Motor neuron (in vitro differentiated cells): ENCODE data around the gene EML1. TPM values are rescaled to one million over a fixed set of nuclear protein-coding genes. Genes with fewer than 3 reads are reported as not detected.

ENCODE experiments used
- ATAC-seq, 8 experiments: fragments of 200-7000 bp; cut with Tn5 transposase; replicated peaks in 6 of 8; 2 replicates each; pipeline ENCODE4 v1.8.0; 2021; ENCODE audit warnings: mild to moderate bottlenecking in 8 of 8, moderate library complexity in 8 of 8
- H3K27ac ChIP-seq, 2 donors: fragments of 250-450 bp; sonication (Bioruptor Pico); 2 replicates each; pipeline ENCODE4 v1.9.0; 2021; ENCODE audit warnings: antibody characterized with exemption in 2 of 2, mild to moderate bottlenecking in 2 of 2, moderate library complexity in 1 of 2
- H3K4me1 ChIP-seq, 2 donors: fragments of 250-450 bp; sonication (Bioruptor Pico); replicated peaks in 1 of 2; 2 replicates each; pipeline ENCODE4 v1.6.1; 2021; ENCODE audit warnings: antibody characterized with exemption in 2 of 2, mild to moderate bottlenecking in 2 of 2, moderate library complexity in 1 of 2
- H3K4me3 ChIP-seq, 5 donors: fragments of 250-450 bp; sonication (Bioruptor Pico); 2 replicates each; pipeline ENCODE4 v1.9.0; 2021; ENCODE audit warnings: antibody characterized with exemption in 5 of 5, mild to moderate bottlenecking in 5 of 5, moderate library complexity in 4 of 5
- WGBS, 10 experiments: fragments of 450-650 bp; shearing (Covaris generic); methylation state at CpG; one replicate each; pipeline ENCODE4 v1.0.0; 2022; 5-methylcytosine and 5-hydroxymethylcytosine counted together
- in situ Hi-C, 9 experiments: fragments of 400-800 bp; cut with MboI; loops; one replicate each; pipeline ENCODE4 v1.15.0; 2021; ENCODE audit warnings: low sequenced_read_pairs in 9 of 9, low pct_unique_long_range_greater_than_20kb in 2 of 9; ENCODE audit not compliant: unreplicated experiment in 9 of 9
- total RNA-seq, 8 experiments: library from RNA; unstranded; fragments of 300-600 nt; gene quantifications; 2 replicates each; pipeline versions ENCODE4 v1.2.3 to v1.2.4, GENCODE V29; 2022

EML1 gene
- total RNA-seq, 8 experiments from 2014 or later: 15.1 to 86.6 (median 25.5) TPM

GRCh38 chr14:99750746-99751450, 42.3 kb upstream of the EML1 start:
- WGBS, 10 experiments: 80 to 100% (median 89%) methylated on average over 1 to 6 of the region's 11 CpGs; no CpG with 5 or more reads in 2 of the 10 experiments
- no peak for ATAC-seq
- peaks cover 38 to 51% of the 10 kb centered on the region in 2 donors for H3K4me1 ChIP-seq
- no peak overlapping the region for H3K27ac ChIP-seq
- no peak overlapping the region for H3K4me3 ChIP-seq
- in situ Hi-C loops: no loop called here

DNA sequence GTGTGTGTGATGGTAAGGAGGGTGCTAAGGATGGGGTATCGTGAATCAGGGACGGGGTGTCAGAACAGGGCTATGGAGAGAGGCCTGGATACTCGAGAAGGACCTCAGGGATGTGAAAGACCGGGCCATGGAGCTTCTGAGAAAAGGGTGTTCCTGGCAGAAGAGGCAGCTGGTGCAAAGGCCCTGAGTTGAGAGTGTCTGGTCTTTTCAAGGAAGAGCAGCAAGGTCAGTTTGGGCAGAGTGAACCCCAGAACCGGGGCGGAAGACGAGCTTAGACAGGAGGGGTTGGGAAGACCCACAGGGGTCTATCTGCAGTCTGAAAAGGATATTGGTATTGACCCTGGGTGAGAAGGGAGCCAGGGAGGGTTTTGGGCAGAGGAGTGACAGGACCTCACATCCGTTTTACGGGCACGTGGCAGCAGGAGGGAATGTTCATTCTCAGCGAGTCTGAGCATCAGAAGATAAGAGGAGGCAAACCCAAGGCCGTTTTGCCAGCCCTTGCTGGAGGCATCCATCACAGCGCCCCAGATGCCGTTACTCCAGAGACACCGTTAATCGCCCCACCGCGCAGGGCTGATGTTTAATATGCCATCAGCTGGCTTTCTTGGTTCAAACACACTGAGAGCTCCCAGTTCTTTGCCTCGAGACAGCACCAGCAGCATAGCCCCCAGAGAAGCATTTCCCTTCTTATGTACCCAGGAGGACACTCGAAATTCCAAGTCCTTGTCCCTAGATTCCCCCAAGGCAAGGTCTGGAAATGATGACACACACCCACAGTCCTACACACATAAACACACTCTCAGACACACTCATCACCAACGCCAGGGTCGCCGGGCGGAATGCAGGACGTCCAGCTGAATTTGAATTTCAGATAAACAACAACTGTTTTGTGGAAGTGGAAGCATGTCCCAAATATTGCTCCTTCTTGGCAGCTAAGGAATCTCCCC, 41.4 kb upstream of the EML1 start:
- no peak overlapping the region for H3K4me3 ChIP-seq
- H3K27ac ChIP-seq: peak overlapping the region; percentile 5
- H3K4me1 ChIP-seq: peaks cover 33 to 51% of the 10 kb centered on the region in 2 donors
- 40 to 85% (median 65%) methylated on average over 1 to 14 of the region's 25 CpGs; no CpG with 5 or more reads in 1 of the 10 experiments for WGBS, 10 experiments
- in situ Hi-C loops: no loop called here
- ATAC-seq: peak in 5 of 8 experiments; percentile 6 to 17 (median 10)

DNA sequence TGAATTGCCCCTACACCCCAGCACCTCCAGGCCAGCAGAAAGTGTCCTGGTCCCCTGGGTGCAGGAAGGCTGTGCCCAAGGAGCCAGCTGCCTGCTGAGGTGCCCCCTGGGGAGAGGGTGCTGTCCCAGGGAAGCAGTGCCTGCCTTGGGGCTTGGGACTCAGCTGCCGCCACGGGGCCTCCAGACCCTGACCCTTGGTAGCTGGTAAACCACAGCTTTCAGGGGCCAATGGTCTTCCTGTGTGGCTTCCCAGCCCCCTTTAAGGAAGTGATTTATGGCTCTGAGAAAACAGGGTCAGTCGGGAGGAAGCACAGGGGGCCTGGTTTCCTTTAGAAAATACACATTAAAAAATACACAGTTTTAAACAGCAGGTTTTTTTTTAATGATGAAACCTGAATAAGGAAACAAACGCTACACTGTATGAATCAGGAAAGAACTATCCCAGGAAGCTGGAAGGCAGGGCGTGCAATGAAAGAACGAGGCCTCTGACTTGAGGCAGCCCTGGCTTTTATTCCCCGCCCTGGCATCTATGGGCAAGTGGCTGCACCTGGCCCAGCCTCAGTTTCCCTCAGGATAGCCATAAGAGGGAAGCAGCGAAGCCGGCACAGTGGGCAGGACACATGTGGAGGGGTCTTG, 40.6 kb upstream of the EML1 start:
- Histone ChIP-seq H3K27ac (peak overlapping the region; percentile 5), H3K4me3 (no peak overlapping the region), H3K4me1 (peaks cover 30 to 51% of the 10 kb centered on the region in 2 donors)
- WGBS, 10 experiments: 21 to 100% (median 50%) methylated on average over 1 to 7 of the region's 9 CpGs; no CpG with 5 or more reads in 2 of the 10 experiments
- in situ Hi-C loops: no loop called here
- ATAC-seq: peak; percentile 4 to 35 (median 21)

GRCh38 chr14:99753225-99754140, 39.7 kb upstream of the EML1 start:
- ATAC-seq: no peak
- in situ Hi-C loops: no loop called here
- 83 to 100% (median 92%) methylated on average over 1 to 8 of the region's 16 CpGs; no CpG with 5 or more reads in 7 of the 10 experiments for WGBS, 10 experiments
- Histone ChIP-seq H3K4me1 (peaks cover 35 to 59% of the 10 kb centered on the region in 2 donors), H3K4me3 (no peak overlapping the region), H3K27ac (no peak overlapping the region)

DNA sequence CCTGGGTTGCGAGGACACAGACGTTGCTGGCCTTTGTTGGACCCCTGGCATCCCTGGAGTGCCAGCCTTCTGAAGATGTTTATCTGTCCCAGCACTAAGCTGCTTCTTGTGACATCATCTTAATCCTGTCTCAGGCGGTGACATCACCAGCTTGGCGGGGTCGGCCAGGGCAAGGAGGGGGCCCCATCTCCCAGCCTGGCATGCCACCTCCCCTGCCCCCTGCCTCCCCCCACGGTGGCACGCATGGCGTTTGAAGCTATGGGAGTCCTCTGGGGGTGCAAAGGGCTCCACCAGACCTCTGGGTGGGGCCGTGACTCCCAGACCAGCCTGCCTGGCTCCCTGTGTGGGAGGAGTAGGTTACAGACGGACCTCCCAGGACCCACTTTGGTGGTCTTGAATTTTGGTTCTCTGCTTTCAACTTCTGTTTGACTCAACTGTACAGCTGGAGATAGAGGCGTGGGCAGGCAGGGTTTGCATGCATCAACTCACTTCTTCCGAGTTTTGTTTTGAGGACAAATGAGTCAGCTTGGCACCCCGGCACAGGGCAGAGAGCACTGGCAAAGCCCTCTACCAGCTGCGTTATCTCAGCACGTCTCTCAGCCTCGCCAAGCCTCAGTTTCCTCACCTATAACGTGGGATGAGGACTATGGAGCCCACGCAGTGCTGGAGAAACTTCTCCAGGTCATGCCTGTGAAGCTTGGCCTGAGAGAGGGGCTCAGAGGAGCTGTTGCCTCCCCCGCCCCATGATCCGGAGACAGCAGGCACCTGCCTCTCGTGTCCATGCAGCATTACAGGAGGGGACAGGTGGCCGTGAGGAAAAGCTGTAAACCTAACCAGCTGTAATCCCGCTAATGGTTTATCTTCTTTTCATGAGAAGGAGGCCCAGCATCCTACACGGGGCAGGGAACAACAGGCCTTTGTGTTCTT, 38.8 kb upstream of the EML1 start:
- in situ Hi-C loops: no loop called here
- Histone ChIP-seq H3K4me1 (peaks cover 42 to 66% of the 10 kb centered on the region in 2 donors), H3K27ac (no peak overlapping the region), H3K4me3 (no peak overlapping the region)
- ATAC-seq: no peak
- WGBS, 10 experiments: 0 to 100% (median 64%) methylated on average over 1 to 9 of the region's 24 CpGs; no CpG with 5 or more reads in 1 of the 10 experiments

DNA sequence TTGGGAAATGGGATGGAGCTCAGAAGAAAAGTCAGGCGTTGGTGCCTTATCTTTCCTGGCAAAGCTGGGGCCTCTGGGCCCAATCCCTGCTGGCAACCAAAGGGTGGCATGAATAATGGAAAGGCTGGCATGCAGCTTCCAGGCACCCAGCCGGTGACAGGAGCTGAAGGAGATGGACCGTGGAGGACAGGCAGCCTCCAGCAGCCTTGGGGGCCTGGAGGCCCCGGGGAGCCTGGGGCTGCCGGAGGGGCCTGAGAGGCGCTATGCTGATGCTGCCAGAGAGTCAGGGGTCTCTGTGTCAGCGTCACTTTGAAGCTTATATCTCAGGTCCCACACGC, 38.2 kb upstream of the EML1 start:
- WGBS, 10 experiments: 63 to 80% methylated on average over 1 to 3 of the region's 8 CpGs; no CpG with 5 or more reads in 8 of the 10 experiments

DNA sequence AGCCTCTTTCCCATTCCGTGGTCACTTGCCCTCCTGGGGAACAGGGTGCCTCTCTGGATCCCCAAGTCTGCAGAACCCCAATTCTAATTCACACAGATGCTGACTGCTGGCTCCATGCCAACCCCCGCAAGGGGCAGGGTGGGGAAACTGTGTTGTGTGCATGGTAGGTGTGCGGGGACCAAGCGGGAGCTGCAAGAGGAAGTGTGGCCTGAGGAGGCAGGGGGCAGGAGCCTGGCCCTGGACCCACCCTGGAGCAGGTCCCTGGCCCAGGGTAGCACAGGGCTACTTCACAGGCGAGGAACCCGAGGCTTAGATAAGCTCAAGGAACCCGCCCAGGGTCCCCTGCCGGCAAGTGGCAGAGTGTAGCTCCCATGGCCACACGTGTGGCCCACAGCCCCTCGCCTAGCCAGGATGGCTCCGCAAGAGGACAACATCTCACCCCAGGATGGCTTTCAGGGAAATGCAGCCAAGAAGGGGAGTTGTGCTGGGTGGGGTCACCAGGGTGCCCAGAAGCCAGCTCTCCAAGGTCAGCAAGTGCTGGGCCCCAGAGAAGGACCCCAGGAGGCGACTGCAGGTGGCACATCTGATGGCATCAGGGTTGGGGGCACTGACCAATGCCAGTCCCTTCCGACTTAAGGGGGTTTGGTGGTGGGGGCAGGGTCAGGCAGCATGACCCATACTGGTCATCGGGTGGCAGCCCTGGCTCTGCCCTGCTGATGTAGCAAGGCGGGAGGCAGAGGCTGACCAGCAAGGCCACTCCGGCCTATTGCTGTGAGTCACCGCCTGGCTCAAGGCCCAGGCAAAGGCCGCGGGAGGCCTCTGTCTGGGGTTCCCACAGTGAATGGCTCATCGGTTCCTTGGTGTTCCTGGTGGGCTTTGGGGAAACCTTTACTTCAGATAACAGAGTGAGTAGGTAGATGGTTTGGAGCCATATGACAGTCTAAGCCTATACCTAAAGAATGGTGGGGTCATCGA, 37.3 kb upstream of the EML1 start:
- ATAC-seq: peak in 4 of 8 experiments; percentile 16 to 52 (median 38)
- Histone ChIP-seq H3K4me3 (no peak overlapping the region), H3K4me1 (peaks cover 44 to 65% of the 10 kb centered on the region in 2 donors), H3K27ac (no peak overlapping the region)
- in situ Hi-C loops: no loop called here
- 0 to 100% (median 100%) methylated on average over 1 to 4 of the region's 21 CpGs; no CpG with 5 or more reads in 6 of the 10 experiments for WGBS, 10 experiments

More for the DNA sequence above, 38.2 kb upstream of the EML1 start:
- in situ Hi-C loops: no loop called here
- ATAC-seq: no peak
- Histone ChIP-seq H3K27ac (no peak overlapping the region), H3K4me1 (peaks cover 42 to 65% of the 10 kb centered on the region in 2 donors), H3K4me3 (no peak overlapping the region)

DNA sequence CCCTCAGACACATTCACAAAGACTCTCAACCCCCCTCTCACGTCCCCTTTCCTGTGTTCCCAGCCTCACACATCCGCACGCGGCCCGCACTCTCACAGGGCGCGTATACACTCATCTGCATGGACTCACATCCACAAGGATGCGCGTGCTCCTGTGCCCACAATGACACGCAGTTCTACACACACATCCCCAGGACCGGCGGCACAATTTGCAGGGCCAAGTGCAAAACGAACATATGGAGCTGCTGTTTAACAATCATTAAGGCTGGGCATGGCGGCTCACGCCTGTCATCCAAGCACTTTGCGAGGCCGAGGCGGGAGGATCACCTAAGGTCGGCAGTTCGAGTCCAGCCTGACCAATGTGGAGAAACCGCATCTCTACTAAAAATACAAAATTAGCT, 36.4 kb upstream of the EML1 start:
- Histone ChIP-seq H3K27ac (no peak overlapping the region), H3K4me1 (peaks cover 41 to 57% of the 10 kb centered on the region in 2 donors), H3K4me3 (no peak overlapping the region)
- ATAC-seq: no peak
- in situ Hi-C loops: no loop called here
- WGBS, 10 experiments: 69 to 100% (median 96%) methylated on average over 1 to 12 of the region's 21 CpGs; no CpG with 5 or more reads in 4 of the 10 experiments

DNA sequence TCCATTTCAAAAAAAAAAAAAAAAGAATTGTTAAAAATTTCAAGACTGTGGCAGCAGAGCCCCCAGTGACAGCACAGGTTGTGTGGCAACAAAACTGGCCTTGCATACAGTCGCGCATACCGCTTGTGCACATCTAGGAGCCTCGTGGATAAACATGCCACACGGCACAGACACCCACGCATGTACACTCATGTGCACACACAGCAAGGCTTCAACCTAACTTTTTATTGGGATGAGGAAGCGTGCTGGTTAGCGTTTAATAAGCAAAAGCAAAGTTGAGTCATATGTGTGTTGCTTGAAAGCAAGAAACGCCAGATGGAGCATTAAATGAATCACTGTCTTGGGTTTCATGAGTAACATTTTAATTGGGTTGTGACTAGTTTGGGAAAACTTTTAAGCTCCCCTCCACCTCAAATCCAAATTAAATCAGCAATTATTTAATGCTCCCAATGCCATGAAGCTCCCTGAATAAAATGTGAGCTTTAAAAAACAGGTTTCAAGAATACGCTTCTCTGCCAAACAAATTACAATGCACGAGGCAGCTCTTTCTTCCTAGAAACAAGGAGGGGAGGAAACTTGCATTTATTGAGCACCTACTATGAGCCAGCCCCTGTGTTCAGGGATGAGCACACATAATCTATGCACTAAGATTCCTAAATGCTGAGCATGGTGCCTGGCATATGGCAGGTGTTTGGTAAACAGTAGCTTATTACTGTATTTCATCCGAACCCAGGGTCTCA, 35.7 kb upstream of the EML1 start:
- no peak overlapping the region for H3K4me3 ChIP-seq
- WGBS, 10 experiments: 5 to 100% (median 93%) methylated on average over 1 to 11 of the region's 12 CpGs; no CpG with 5 or more reads in 1 of the 10 experiments
- peaks cover 40 to 53% of the 10 kb centered on the region in 2 donors for H3K4me1 ChIP-seq
- in situ Hi-C loops: no loop called here
- peak in 2 of 8 experiments; percentile 3 to 8 for ATAC-seq
- peak overlapping the region in 1 of 2 donors; percentile 46 for H3K27ac ChIP-seq
